ENCODE measurements around the gene PFKM.
"Not testable (repeated sequence)": the region's sequence is repeated elsewhere in the genome, so short reads cannot be mapped to it uniquely, and the experiment has no call there.

Gene PFKM

GRCh38 chr12:48115957-48116356 is 3.2 kb upstream of the PFKM start:
- no peak for DNase-seq

GRCh38 chr12:48118284-48118871 is 786 bp upstream of the PFKM start:
- no peak for DNase-seq

- DNase-seq, result no peak
Measured at GRCh38 chr12:48119834-48120195, 651 bp downstream of the PFKM start.

GRCh38 chr12:48121522-48121921 is 2.4 kb downstream of the PFKM start:
- DNase-seq, result no peak

- no peak for DNase-seq
Measured at GRCh38 chr12:48122065-48122834, 3.1 kb downstream of the PFKM start.

- DNase-seq, result no peak
Measured at GRCh38 chr12:48123169-48123568, 4.0 kb downstream of the PFKM start.

GRCh38 chr12:48125542-48125941 is 6.4 kb downstream of the PFKM start:
- DNase-seq, result not testable (repeated sequence)

- DNase-seq, result no peak
Measured at GRCh38 chr12:48125985-48126384, 6.8 kb downstream of the PFKM start.

- no peak for DNase-seq
Measured at GRCh38 chr12:48126953-48127630, 7.9 kb downstream of the PFKM start.

- DNase-seq, result no peak
Measured at GRCh38 chr12:48128800-48129199, 9.6 kb downstream of the PFKM start.

GRCh38 chr12:48129376-48129775 is 10.2 kb downstream of the PFKM start:
- DNase-seq, result no peak

- no peak for DNase-seq
Measured at GRCh38 chr12:48131517-48131916, 12.4 kb downstream of the PFKM start.

GRCh38 chr12:48132826-48133225 is 13.7 kb downstream of the PFKM start:
- no peak for DNase-seq

GRCh38 chr12:48135027-48135426 is 15.9 kb downstream of the PFKM start:
- no peak for DNase-seq

- no peak for DNase-seq
Measured at GRCh38 chr12:48142818-48143674, 23.9 kb downstream of the PFKM start.

- DNase-seq, result no peak
Measured at GRCh38 chr12:48143898-48144297, 24.7 kb downstream of the PFKM start.

GRCh38 chr12:48145981-48146380 is 26.8 kb downstream of the PFKM start:
- DNase-seq, result no peak

GRCh38 chr12:48151103-48151771 is 32.1 kb downstream of the PFKM start:
- no peak for DNase-seq

- DNase-seq, result not testable (repeated sequence)
Measured at GRCh38 chr12:48155786-48156185, 36.6 kb downstream of the PFKM start.

- DNase-seq, result no peak
Measured at GRCh38 chr12:48156652-48157017, 37.5 kb downstream of the PFKM start.

GRCh38 chr12:48157018-48157888 is 38.1 kb downstream of the PFKM start, which contains the start of gene ASB8:
TSS of gene ASB8 (minus strand) at chr12:48157515. CDS start at chr12:48153496, 4,019 bp downstream.
- DNase-seq, result peak; percentile 99

Measured in stimulated activated CD4-positive, alpha-beta T cell treated with anti-CD3 and anti-CD28 coated beads, Interleukin-15, amount 100 ng/mL, for 24 hours (primary cell).